Measurements from ENCODE around the gene IGSF11.
A peak's percentile ranks its signal among the peaks of the same experiment; 100 is the strongest.

IGSF11 gene

DNA sequence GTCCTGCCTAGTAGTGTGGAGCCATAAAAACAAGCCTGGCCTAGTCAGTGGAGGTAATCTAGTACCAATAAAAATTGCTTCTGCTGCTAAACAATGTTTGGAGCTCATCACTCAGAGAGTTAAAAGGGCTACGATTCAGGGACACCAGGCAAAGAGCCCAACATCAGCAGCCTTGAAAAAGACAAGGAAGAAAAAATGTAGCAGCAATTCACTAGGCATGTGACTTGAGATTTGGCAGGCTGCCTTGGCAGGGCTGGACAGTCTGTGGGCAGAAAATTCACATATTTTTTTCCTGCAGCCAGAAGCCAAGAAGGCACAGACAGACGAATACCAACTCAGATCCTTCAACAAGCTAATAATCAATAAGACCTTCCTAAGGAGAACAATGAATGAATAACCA lies 47.2 kb downstream of the IGSF11 start:
- Mint-ChIP-seq H3K27ac (peak overlapping the region in 2 of 3 experiments; percentile 6 to 25), H3K36me3 (ENCODE audit: low read depth) (no peaks in the 10 kb centered on the region), H3K9me3 (no peaks in the 10 kb centered on the region), H3K4me1 (peaks cover 34% of the 10 kb centered on the region), H3K4me3 (no peak overlapping the region), H3K27me3 (ENCODE audit: low read depth) (no peaks in the 10 kb centered on the region)
- TF ChIP-seq, protein P1, sequence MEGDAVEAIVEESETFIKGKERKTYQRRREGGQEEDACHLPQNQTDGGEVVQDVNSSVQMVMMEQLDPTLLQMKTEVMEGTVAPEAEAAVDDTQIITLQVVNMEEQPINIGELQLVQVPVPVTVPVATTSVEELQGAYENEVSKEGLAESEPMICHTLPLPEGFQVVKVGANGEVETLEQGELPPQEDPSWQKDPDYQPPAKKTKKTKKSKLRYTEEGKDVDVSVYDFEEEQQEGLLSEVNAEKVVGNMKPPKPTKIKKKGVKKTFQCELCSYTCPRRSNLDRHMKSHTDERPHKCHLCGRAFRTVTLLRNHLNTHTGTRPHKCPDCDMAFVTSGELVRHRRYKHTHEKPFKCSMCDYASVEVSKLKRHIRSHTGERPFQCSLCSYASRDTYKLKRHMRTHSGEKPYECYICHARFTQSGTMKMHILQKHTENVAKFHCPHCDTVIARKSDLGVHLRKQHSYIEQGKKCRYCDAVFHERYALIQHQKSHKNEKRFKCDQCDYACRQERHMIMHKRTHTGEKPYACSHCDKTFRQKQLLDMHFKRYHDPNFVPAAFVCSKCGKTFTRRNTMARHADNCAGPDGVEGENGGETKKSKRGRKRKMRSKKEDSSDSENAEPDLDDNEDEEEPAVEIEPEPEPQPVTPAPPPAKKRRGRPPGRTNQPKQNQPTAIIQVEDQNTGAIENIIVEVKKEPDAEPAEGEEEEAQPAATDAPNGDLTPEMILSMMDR (IDR thresholded peaks at IDR 0.05; ENCODE audit: unreplicated experiment in 3 of 3), result no peak

DNA sequence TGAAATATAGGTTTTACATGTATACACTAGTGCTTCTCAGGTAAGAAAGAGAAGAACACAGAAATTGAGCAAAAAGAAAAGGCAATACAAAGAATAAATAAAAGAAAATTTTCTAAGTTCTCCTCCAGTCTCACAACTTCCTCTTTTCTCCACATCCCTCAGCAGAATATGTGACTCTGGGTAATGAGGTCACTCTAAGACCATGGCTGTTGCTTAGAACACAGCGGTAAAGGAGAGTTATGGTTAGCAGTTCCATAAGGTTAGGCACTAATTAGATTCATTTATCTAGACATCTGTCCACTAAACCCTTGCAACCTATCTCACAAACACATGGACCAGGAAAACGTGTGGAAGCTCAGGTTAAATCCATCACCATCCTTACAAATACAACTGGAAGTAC lies 47.9 kb downstream of the IGSF11 start:
- Mint-ChIP-seq H3K9me3 (no peaks in the 10 kb centered on the region), H3K27ac (no peak overlapping the region), H3K27me3 (ENCODE audit: low read depth) (no peaks in the 10 kb centered on the region), H3K4me1 (peaks cover 34% of the 10 kb centered on the region), H3K4me3 (no peak overlapping the region), H3K36me3 (ENCODE audit: low read depth) (no peaks in the 10 kb centered on the region)
- TF ChIP-seq, protein P1 (IDR thresholded peaks at IDR 0.05; ENCODE audit: unreplicated experiment in 3 of 3), result no peak

GRCh38 chr3:118984699-118985098 lies 49.9 kb downstream of the IGSF11 start:
- TF ChIP-seq, protein P1 (IDR thresholded peaks at IDR 0.05; ENCODE audit: unreplicated experiment in 3 of 3), result no peak
- H3K4me3 Mint-ChIP-seq, result no peak overlapping the region
- no peak overlapping the region for H3K27ac Mint-ChIP-seq
- H3K9me3 Mint-ChIP-seq, result no peaks in the 10 kb centered on the region
- H3K27me3 Mint-ChIP-seq (ENCODE audit: low read depth), result no peaks in the 10 kb centered on the region
- H3K36me3 Mint-ChIP-seq (ENCODE audit: low read depth), result no peaks in the 10 kb centered on the region
- H3K4me1 Mint-ChIP-seq, result peaks cover 34% of the 10 kb centered on the region

GRCh38 chr3:118981494-118982134 lies 53.0 kb downstream of the IGSF11 start:
- Mint-ChIP-seq H3K36me3 (ENCODE audit: low read depth) (no peaks in the 10 kb centered on the region), H3K4me3 (no peak overlapping the region), H3K4me1 (peaks cover 30% of the 10 kb centered on the region), H3K9me3 (no peaks in the 10 kb centered on the region), H3K27ac (no peak overlapping the region), H3K27me3 (ENCODE audit: low read depth) (no peaks in the 10 kb centered on the region)
- TF ChIP-seq, protein P1 (IDR thresholded peaks at IDR 0.05; ENCODE audit: unreplicated experiment in 3 of 3), result no peak

GRCh38 chr3:118980832-118981231 lies 53.8 kb downstream of the IGSF11 start:
- Mint-ChIP-seq H3K4me3 (no peak overlapping the region), H3K27me3 (ENCODE audit: low read depth) (no peaks in the 10 kb centered on the region), H3K4me1 (peaks cover 30% of the 10 kb centered on the region), H3K27ac (no peak overlapping the region), H3K36me3 (ENCODE audit: low read depth) (no peaks in the 10 kb centered on the region), H3K9me3 (no peaks in the 10 kb centered on the region)
- TF ChIP-seq, protein P1 (IDR thresholded peaks at IDR 0.05; ENCODE audit: unreplicated experiment in 3 of 3), result no peak

DNA sequence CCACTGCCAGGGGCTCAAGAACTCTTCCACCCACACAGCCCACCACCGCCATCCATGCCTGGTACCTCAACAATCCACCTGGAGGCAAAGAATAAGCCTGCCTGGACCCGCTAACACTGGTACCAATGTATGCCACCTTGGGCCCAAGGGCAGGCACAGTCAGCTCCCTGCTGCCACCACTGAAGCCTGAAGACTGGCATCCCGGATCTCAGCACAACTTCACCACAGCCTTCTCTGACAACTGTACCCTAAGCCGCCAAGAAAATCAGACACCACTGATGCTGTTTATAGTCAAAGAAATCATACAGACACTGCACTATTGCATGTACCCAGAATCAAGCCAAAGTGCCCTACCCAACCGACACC lies 56.3 kb downstream of the IGSF11 start:
- H3K27me3 Mint-ChIP-seq (ENCODE audit: low read depth), result no peaks in the 10 kb centered on the region
- no peak overlapping the region for H3K4me3 Mint-ChIP-seq

More for the DNA sequence above, 56.3 kb downstream of the IGSF11 start:
- no peaks in the 10 kb centered on the region for H3K9me3 Mint-ChIP-seq
- H3K36me3 Mint-ChIP-seq (ENCODE audit: low read depth), result no peaks in the 10 kb centered on the region
- H3K4me1 Mint-ChIP-seq, result peaks cover 20% of the 10 kb centered on the region
- TF ChIP-seq, protein P1 (IDR thresholded peaks at IDR 0.05; ENCODE audit: unreplicated experiment in 3 of 3), result no peak
- H3K27ac Mint-ChIP-seq, result no peak overlapping the region
